ENCODE data around the gene RSPH9. TPM values are rescaled to one million over a fixed set of nuclear protein-coding genes. Genes with fewer than 3 reads are reported as not detected.
A peak's percentile ranks its signal among the peaks of the same experiment; 100 is the strongest.
"Not testable (repeated sequence)": the region's sequence is repeated elsewhere in the genome, so short reads cannot be mapped to it uniquely, and the experiment has no call there.

The RSPH9 gene
- total RNA-seq, 1 experiment from 2014 or later, result 1.1 TPM

DNA sequence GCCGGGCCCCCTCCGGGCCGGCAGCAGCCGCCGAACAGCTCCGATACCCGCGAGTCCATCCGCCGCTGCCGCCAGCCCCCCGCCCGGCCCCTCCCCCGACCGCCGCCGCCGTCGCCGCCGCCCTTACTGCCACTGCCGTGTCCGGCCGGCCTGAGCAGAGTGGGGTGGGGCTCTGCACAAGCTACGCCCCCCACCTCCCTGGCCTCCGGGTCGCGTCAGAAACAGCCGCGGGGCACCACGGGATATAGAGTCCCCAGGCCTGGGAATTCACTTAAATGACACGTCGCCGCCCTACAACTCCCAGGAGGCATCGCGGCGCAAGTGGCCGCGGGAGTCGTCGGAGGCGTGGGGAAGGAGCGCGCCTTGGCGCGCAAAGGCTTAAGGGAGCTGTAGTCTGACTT lies 15.7 kb upstream of the RSPH9 start, which contains the start of gene GTPBP2:
Gene GTPBP2 (minus strand): TSS at position 161 of the 401 bp plus-strand sequence. CDS start 102 bp downstream, at position 59.
- peak; percentile 99 for DNase-seq (ENCODE audit: low read depth)

DNA sequence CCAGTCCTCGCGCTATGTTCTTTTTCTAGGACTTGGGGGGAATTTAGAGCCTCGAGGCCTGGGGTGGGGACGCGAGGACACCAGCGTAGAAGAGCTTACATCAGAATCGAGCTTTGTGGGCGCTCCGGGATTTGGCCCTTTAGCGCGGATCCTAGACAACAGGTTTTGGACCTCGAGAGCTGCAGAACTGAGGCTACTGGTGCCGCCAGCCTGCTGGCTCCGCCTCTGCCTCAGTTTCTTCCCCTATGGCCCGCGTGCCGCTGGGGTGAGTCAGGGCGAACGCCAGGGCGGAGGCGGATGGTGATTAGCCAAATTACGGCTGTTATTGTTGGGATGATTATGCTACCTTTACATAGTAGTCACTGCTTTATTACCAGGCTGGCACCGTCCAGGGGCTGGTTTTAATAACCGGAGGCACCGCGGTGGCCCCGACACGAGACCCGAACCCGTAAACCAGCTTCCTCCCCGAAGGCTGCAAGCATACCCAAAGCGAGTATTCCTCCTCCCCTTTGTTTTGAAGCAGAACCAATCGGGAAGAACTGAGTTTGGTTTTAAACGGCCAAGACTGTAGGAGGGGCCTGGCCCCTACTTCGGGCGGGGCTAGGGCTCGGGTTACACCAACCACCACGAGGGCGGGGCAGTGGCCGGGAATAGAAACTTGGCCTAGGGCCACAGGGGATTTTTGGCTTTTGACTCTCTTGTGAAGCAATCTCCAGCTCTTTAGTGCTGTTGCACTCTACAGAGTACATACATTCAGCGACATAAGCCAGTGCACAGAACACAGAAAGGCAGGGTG lies 15.1 kb upstream of the RSPH9 start:
- DNase-seq (ENCODE audit: low read depth), result peak; percentile 98

DNA sequence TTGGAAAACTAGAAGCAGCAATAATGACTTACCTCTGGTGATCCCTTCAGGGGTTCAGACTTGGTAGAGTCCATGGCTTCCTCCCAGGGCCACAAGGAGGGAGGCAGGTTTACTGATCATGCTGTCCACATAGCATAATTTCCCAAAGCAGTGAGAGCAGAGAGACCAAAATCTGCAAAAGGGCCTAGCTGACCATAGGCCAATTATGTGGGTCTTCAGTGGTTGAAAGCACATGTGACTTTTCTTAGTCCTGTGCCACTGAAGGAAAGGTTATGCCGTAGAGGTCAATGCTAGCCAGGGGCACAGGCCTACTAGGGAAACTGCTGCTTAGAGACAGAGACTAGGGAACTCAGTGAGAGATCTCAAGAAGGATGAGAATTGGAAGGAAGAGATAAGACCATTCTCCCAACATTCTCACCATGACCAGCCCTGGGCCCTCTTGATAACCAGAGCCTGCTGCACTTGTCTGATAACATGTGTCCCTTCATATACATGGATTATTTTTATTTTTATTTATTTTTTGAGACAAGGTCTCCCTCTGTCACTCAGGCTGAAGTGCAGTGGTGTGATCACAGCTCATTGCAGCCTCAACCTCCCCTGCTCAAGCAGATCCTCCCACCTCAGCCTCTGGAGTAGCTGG lies 13.7 kb upstream of the RSPH9 start:
- DNase-seq (ENCODE audit: low read depth), result no peak

DNA sequence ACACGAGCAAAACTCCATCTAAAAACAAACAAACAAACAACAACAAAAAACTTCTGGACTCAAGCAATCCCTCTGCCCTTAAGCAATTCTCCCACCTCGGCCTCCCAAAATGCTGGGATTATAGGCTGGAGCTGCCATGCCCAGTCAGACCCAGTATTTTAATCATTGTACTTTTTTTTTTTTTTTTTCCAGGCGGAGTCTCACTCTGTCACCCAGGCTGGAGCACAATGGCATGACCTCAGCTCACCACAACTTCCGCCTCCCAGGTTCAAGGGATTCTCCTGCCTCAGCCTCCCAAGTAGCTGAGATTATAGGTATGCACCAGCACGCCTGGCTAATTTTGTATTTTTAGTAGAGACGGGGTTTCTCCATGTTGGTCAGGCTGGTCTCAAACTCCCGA lies 11.8 kb upstream of the RSPH9 start:
- not testable (repeated sequence) for DNase-seq (ENCODE audit: low read depth)

DNA sequence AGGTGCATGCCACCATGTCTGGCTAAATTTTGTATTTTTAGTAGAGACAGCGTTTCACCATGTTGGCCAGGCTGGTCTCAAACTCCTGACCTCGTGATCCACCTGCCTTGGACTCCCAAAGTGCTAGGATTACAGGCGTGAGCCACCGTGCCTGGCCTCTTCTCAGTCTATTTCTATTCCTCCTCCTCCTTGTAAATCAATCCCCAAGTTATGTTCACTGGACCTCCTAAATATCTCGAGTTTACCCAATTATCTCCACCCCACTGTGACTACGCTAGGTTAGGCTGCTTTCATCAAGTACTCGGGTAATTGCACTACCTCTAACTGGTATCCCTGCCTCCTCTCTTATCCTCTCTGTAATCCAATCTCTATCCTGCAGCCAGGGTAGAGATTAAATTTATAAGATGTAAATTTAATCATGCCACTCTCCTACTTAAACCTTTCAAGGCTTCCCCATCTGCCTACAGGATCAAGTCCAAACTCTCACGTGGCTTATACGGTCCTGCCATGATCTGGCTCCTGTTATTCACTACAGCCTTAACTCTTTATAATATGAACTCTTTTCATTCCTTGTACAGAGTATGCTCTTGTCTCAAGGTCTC lies 10.0 kb upstream of the RSPH9 start:
- no peak for DNase-seq (ENCODE audit: low read depth)

DNA sequence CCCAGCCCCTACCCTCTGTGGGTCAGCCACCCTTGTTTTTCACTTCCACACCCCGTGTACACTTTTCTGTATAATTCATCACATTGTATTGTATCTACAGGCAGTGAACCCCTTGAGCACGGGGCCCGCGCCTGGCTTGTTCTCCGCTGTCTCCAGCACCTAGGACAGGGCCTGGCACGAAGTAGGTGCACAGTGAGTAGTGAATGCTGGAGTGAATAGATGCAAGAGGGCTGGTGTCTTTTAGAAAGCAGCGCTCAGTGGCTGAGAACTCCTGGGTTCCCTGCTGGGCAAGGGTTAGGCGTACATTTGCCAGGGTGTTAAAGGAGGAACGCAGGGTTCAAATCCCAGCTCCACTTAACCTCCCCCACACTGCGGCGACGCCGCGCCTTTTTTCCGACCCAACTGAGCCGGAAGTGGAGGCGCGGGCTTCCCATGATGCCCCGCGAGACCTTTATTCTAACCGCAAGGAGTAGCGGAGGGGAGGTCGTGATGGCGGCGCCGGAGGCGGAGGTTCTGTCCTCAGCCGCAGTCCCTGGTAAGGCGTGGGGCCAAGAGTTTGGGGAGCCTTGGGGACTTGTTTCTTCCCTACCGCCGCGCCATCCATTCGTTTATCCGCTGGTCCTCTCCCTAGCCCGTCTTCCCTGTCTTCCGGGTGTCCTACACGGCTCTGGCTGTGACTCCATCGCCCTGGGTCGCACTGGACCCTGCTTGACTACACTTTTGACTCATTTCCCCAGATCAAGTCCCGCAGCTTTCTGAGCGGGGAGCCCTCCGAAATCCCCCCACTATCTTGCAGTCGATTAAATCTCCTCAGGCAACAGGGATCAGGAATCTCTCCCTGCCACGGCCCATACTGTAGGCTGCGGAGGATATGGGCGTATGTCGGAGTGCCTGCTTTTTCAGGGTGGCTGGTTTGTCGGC lies 9.2 kb upstream of the RSPH9 start, which contains the start of gene MAD2L1BP:
Gene MAD2L1BP (plus strand): TSS at position 454 of the 921 bp plus-strand sequence. CDS start 36 bp downstream, at position 490.
- DNase-seq (ENCODE audit: low read depth), result peak; percentile 76

DNA sequence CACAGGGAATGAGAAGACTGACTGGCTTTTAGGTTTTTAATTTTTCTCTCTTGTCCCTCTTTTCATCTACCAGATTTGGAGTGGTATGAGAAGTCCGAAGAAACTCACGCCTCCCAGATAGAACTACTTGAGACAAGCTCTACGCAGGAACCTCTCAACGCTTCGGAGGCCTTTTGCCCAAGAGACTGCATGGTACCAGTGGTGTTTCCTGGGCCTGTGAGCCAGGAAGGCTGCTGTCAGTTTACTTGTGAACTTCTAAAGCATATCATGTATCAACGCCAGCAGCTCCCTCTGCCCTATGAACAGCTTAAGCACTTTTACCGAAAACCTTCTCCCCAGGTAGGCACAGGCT lies 8.6 kb upstream of the RSPH9 start:
- DNase-seq (ENCODE audit: low read depth), result no peak

DNA sequence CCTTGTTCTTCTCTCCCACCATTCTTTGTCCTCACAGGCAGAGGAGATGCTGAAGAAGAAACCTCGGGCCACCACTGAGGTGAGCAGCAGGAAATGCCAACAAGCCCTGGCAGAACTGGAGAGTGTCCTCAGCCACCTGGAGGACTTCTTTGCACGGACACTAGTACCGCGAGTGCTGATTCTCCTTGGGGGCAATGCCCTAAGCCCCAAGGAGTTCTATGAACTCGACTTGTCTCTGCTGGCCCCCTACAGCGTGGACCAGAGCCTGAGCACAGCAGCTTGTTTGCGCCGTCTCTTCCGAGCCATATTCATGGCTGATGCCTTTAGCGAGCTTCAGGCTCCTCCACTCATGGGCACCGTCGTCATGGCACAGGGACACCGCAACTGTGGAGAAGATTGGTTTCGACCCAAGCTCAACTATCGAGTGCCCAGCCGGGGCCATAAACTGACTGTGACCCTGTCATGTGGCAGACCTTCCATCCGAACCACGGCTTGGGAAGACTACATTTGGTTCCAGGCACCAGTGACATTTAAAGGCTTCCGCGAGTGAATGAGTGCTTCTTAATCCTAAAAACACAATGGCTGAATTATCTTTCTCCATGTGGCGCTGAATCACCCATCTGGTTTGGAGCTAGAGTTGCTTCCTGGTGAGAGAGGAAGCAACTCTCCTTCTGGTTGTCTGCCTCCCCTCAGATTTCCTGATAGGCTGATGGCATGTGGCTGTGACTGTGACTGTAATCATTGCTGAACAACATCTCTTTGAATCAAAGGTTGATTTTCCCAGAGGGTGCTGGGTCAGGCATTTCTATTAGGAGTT lies 4.6 kb upstream of the RSPH9 start:
- DNase-seq (ENCODE audit: low read depth), result peak; percentile 73

DNA sequence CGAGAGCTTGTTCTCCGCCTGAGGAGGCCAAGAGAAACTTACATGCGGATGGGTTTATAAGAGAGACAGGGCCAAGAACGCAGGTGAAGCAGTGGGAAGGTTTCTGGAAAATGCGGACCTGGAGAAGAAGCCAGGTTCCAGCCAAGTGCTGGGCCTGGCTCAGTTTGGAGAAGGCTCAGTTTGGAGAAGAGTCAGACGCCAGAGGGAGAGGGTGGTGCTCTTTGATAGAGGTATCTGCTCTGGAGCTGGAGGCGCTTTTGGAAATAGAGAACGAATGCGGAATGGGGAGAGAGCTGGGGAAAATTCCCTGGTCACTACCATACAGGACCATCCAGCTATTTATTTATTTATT lies 753 bp downstream of the RSPH9 start:
- DNase-seq (ENCODE audit: low read depth), result no peak

DNA sequence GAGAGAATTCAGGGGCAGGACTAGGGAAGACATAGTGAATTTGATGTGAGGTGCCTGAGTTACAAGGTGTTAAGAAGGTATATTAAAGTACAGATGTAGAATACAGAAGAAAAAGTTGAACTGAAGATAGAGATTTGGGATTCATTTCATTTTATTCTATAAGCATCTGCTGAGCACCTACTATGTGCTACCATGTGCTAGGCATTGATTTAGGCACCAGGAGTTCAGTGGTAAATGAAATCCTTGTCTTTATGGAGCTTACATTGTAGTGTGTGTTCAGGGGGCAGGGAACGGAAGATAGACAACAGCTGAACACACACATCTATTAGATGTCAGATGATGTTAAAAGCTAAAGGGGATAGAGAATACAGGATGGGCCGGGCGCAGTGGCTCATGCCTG lies 2.8 kb downstream of the RSPH9 start:
- no peak for DNase-seq (ENCODE audit: low read depth)

DNA sequence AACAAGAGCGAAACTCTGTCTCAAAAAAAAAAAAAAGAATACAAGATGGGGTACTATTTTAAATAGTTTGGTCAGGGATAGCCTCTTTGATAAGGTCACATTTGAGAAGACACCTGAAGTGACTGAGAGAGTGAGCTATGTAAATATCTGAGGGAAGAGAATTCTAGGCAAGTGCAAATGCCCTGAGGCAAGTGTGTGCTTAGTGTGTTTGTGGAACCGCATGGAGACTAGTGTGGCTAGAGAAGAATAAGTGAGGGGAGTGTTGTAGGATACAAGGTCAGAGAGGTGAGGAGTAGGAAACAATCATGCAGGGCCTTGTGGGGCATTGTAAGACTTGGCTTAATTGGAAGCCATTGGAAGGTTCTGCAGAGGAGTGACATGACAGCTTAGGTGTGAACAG lies 3.4 kb downstream of the RSPH9 start:
- no peak for DNase-seq (ENCODE audit: low read depth)

DNA sequence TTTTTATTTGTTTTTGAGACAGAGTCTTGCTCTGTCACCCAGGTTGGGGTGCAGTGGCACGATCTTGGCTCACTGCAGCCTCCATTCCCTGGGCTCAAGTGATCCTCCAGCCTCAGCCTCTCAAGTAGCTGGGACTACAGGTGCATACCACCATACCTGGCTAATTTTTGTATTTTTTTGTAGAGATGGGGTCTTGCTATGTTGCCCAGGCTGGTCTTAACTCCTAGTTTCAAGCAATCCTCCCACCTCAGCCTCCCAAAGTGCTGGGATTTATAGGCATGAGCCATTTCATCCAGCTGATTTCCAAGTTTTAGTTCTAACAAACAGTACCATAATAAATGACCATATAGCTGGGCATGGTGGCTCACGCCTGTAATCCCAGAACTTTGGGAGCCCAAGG lies 8.0 kb downstream of the RSPH9 start:
- not testable (repeated sequence) for DNase-seq (ENCODE audit: low read depth)

DNA sequence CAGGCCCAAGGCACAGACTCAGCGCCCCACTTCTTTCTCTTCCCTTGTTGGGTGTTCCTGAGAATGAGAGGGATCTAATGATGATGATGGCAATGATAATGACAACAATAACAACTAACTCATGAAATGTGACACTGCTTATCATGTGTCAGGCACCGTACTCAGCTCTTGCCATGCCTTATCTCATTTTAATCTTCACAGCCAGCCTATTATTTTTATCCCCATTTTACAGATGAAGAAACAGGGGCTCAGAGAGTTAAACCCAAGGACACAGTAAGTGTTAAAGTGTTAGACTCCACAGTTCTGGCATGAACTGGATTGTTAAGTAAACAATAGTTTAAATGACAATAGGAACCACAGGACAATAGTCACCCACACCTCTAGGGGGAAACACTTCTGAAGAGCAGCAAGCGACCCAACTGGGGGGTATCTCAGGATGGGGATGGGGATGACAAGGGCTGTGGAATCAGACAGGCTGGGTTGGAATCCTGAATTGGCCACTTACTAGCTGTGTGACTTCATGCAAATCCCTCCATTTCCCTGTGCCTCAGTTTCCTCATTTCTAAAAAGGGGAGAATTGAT lies 12.5 kb downstream of the RSPH9 start:
- no peak for DNase-seq (ENCODE audit: low read depth)

DNA sequence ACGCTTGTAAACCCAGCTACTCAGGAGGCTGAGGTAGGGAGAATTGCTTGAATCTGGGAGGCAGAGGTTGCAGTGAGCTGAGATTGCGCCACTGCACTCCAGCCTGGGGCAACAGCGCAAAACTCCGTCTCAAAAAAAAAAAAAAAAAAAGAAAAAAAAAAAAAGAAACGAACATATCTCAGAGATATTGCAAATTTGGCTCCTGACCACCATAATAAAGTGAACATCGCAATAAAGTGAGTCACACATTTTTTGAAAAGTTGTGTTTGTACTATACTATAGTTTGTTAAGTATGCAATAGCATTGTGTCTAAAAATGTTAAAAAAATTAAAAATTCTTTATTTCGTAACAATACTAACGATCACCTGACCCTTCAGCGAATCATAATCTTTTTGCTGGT lies 13.3 kb downstream of the RSPH9 start:
- DNase-seq (ENCODE audit: low read depth), result no peak

DNA sequence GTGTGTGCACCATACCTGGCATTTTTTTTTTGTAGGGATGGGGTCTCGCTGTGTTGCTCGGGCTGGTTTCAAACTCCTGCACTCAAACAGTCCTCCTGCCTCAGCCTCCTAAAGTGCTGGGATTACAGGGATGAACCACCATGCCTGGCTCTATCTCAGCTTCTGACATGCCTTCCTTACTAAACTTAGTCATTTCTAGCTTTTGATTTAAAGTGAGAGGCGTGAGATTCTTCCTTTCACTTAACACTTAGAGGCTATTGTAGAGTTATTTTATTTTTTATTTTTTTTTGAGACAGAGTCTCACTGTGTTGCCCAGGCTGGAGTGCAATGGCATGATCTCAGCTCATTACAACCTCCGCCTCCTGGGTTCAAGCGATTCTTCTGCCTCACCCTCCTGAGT lies 18.1 kb downstream of the RSPH9 start:
- not testable (repeated sequence) for DNase-seq (ENCODE audit: low read depth)

DNA sequence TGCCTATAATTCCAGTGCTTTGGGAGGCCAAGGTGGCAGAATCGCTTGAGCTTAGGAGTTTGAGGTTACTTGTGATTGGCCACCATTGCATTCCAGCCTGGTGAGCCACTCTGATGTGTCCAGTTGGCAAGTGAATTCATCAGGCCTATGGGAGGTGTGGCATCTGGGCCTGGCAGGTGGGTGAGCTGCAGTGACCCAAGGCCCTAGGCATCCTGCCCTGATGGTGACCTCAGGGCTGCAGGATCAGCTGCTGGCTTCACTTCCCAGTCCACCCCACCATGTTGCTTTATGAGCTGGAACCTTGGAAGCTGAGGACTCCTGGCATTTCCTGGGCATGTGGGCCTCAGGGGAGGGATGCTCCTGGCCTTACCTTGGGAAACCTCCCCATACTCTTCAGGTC lies 20.5 kb downstream of the RSPH9 start:
- peak; percentile 49 for DNase-seq (ENCODE audit: low read depth)

DNA sequence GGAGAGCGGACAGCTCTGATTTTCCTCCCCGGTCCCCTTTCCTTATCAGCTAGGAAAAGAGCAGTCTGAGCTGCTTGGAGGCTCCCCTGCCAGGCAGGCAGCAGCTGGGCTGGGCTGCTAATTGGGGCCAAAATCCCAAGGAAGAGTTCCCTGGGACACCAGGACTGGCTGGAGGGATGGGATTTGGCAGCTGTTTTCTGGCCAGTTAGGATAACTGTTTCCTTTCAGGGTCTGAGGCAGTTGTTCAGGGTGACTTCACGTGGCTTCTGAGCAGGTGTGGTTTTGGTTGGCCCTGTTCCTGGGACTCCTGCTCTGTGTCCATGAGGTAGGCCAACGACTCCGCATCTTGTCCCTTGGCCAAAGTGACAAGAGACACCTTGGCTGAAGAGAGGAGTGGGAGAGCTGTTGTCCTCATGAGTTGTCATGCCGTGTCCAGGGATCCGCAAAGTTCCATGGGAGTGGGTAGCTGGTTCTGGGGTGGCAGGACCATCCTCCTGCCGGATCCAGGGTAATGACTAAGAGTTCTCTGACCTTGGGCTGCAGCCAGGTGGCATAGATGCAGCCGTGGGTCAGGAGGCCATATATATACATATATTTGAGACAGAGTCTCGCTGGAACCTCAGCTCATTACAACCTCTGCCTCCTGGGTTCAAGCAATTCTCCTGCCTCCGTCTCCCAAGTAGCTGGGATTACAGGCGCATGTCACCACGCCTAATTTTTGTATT lies 21.5 kb downstream of the RSPH9 start:
- no peak for DNase-seq (ENCODE audit: low read depth)

DNA sequence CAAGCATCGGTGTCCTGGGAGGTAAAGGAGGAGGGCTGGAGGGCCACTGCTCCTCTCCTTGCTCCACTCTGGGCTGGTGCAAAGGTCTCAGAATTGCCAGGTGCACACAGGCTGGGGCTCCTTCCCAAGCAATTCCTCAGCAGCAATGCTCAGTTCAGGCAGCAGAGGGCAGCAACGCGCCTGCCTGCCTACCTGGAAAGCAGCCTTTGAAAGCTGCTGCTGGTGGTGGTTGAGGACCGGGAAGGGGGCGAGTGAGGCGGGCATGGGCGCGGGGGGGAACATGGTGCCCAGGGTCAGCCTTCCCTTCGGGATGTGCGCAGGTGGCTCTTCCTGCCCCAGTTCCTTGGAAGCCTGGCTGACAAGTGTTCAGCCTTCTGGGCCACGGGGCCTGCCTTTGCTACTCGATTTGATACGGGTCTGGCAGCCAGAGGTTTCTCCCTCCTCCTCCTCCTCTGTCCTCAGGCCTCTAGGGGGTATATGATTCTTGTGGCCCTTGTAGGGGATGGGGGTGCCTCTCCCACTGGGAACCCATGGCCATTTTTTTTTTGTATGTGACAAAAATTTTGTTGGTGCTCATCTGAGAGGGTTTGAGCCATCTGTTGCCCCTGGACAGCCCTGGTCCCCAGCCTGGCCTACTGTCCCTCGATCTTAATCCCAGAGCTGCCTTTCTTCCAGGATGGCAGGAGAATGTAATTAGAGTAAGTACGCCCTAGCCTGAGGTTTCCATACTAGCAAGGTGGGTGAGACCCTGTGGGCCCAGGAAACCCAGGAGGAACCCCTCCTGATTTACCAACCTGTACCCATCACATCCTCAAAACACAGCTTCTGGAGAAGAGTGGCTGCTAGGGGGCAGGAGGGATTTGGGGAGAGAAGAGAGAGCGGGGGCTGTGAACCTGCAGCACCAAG lies 22.7 kb downstream of the RSPH9 start:
- DNase-seq (ENCODE audit: low read depth), result peak; percentile 68

All from RPMI7951 (cell line).